ENCODE results near the gene BOD1L1.

BOD1L1 gene

DNA sequence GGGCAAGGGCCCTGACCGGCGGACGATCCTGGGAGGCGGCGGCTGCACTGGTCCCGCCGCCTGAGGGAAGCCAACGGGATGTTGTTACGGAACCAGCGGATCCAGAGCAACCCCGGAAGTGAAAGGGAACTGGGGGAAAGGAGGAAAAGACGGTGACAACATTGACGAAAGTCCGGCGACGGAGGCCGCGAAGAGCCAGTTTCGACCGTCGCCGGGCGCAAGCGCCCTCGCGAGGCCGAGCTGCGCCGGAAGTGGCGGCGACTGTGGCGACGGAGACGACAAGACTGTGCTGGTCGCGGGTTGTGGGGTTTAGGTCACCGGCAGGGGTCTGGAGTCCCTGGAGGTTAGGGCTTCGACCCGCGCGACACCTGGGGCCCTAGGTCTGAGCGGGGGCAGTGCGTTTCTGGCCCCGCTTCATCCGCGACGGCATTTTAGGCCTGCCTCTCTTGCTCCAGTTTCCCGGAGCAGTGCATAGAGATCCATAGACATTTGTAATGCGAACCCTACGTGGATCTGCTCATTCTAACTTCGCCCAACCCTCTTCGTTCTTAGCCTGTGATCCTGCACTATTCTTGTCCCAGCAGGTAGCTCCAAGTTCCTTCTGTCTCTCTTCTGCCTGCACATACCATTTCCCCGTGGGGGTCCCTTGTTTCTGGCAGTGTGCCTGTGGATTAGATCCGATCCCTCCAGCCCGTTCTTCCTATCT lies at the start of gene BOD1L1:
Gene BOD1L1 (minus strand): TSS at position 120 of the 706 bp plus-strand sequence. CDS start 138 bp downstream, outside the sequence.
- DNase-seq = peak; percentile 71

DNA sequence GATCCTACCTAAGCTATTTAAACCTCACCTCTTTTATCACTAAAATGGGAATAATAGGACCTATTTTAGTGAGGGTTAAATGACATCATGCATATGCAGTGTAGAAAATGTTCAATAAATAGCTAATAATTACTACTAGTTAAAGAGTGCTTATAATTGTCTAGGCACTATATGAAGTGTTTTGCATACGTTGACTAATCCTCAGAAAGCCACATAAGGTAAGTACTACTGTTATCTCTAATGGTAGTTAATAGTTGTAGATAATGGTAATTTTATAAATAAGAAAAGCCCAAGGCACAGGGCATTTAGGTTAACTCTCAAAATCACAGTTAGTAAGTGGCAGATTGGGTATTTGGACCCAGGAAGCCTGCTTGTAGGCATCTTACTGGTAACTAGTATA lies 47.4 kb upstream of the BOD1L1 start:
- DNase-seq = no peak

DNA sequence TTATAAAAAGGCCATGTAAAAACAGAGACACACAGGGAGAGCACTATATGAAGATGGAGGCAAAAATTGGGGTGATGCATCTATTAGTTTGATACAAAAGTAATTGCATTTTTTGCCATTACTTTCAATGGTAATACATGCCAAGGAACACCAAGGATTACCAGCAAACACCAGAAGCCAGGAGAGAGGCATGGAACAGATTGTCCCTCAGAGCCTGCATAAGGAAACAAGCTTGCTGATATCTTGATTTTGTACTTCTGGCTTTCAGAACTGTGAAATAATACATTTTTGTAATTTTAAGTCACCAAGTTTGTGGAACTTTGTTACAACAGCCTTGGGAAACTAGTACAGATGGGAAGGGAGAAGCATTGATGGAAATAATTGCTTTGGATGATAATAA lies 45.6 kb upstream of the BOD1L1 start:
- no peak for DNase-seq

DNA sequence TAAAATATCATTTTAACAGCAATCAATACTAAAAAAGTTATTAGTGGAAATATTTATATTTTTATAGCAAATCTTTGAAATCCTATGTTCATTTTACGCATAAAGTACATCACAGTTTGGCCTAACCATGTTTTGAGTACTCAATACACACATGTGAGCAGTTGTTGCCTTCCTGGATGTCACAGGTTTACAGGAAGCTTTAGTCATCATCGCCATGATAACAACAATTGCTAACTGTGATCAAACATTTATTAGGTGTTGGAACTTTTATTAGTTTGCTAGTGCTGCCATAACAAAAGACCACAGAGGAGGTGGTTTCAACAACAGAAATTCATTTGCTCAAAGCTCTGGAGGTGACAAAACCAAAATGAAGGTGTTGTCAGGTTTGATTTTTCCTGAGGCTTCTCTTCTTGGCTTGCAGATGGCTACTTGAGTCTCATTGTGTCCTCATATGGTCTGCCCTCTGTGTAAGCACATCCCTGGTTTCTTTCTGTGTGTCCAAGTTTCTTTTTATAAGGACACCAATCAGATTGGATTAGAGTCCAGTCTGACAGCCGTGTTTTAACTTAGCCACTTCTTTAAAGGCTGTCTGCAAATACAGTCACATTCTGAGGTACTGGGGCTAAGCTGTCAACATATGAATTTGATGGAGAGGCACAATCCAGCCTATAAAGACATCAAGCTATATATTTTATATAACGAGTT lies 43.1 kb upstream of the BOD1L1 start:
- no peak for DNase-seq

DNA sequence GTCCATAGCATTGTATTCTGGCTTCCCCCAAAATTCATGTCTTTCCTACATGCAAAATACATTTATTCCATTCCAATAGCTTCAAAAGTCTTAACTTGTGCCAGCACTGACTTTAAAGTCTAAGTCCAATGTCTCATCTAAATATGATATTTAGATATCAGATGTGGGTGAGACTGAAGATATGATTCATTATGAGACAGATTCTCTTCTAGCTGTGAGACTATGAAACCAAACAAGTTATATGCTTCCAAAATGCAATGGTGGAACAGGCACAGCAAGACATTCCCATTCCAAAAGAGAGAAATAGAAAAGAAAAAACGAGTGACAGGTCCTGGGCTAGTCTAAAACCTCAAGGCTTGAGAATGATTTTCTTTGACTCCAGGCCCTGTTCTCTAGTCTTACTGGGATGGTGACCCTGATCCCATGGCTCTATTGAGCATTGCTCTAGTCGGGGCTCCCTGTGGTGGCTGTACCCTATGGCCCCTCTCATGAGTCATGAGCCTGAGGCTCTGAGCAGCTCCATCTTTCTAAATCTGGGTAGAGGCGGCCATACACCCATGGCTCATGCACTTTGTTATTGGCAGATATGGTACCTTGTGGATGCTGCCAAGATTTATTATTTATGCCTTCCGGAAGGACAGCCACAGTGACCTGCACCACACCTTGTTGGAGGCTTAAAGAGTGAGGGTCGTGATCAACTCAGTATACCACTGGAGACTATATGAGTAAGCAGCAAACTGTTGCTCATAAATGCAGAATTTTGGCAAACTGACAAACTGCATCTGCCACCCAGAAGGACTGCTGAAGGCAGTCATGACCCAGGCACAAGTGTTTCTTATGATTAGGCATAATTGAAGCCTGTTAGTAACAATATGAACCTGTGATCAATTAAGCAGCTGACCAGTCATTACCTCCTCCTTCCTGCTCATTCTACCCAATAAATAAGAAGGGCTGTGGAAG lies 38.5 kb upstream of the BOD1L1 start:
- DNase-seq = no peak

DNA sequence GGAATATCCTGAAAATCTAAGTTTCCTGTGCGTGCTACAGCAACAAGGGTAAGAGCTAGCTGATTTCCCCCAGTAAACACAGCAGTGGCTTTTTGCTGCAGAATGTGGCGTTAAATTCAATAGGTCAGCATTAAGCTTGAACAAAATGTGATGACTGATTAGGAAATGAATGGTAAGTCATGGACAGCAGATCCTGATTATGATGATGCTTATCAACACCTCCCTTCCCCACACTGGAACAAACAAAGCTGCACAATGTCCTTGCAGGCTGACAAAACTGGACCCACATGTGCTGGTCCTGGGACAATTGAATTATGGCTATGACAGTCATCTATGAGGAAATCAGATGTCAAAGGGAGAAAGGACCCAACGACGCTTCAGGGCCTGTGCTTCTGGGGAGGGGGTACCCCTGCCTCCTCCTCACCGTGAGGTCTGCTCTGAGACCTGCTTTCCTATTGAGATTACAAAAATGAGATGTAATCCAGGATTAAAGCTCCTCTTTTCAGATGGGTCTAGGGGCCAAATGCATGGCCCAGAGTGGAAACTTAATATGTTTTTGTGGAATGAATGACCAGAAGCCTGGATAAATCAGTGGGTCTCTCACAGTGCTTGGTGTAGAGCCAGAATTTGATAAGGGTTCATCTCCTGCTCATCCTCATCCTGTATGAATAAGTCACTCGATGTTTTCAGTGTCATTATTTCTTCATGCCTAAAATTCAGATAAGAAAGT lies 32.0 kb upstream of the BOD1L1 start:
- no peak for DNase-seq

DNA sequence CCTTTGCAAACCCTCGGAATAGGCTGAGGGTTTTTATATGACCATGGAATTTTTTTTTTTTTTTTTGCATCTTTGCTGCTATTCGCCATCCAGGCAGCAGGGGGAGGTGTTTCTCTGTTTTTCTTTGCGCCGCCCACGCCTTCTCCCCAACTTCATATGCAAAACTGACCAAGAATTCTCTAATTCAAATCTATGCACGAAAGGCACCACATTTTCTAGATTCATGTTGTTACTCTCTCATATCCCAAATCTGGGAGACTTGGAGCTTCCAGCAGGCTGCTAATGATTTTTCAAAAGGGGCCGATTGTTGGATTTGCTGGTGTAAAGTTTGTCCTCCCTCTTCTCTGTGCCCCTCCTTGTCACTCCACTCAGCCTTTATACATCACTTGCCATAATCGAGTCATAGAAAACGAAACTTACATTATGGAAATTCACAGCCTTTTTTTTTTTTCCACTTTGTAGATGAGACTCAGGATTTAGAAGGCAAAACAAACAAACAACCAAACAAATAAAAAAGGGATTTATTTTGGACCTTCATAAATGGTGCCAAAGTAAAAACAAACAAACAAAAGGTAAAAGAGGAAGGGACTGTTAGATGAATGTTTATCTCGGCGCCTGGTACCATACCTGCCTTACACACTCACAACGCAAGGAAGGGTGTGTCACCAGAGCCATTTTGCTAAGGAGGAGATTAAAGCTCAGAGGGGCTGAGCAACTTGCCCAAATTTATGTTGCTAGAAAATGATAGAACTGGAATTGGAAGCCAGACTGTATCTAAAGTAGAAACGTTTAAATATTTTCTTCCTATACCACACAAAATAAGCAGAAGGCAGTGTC lies 29.3 kb upstream of the BOD1L1 start:
- peak; percentile 38 for DNase-seq

DNA sequence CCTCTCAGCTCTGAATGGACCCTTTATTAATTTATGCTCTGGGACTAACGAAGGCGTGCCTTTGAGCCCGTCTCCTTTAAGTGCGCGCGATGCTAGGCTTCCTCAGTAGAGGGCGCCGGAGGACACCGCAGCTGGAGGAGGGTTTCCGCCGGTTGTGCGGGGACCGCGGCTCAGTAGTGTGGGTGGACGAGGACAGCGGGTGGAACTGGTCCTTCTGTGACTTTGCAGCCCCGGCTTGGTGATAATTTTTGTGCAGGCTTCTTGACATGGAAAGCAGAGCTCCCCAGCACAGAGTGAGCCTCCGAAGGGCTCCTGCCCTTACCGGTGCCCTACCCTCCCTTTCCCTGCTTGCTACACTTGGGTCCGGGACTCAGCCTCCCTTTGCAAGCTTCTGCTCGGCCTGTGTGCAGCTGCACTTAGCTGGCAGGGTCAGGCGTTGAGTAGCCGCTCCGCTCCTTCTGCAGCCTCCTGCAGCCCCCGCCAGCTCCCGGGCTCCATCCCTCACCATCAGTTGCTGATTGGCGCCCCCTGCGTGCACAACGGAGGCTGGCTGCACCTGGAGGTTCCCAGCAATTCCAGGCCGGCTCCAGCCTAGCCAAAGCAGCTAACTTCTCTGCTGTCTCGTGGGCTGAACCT lies 26.8 kb upstream of the BOD1L1 start:
- peak; percentile 68 for DNase-seq

DNA sequence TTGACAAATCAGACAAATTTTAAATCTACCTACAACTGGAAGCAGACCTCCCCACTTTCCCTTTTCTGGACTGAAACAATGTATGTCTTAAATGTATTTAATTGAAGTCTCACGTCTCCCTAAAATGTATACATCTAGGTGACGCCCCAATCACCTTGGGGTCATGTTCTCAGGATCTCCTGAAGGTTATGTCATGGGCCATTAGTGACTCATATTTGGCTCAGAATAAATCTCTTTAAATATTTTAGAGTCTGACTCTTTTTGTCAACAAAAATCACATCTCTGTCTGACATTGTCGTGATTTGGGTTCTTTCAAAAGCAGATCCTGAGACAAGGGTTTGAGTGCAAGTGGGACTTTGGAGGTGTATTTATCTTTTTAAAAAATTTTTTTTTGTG lies 26.2 kb upstream of the BOD1L1 start:
- no peak for DNase-seq

DNA sequence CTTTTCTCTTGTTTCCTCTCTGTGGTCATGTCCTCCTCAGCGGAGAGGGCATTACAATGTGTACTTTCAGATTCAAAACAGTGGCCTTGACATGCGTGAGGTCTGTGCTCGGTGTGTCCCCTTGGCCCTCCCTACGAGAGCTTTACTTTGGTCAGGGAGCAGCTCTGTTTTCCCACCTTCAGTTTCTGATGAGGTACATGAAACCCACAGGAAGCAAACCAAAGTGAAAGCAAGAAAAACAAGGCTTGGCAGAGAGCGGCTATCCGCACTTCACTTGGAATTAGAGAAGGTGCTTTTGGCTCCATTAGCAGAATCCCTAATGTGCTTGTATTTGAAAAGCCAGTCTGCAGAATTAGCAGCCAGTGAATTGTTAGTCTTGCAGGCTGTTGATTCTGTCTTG lies 19.5 kb upstream of the BOD1L1 start:
- DNase-seq = no peak

DNA sequence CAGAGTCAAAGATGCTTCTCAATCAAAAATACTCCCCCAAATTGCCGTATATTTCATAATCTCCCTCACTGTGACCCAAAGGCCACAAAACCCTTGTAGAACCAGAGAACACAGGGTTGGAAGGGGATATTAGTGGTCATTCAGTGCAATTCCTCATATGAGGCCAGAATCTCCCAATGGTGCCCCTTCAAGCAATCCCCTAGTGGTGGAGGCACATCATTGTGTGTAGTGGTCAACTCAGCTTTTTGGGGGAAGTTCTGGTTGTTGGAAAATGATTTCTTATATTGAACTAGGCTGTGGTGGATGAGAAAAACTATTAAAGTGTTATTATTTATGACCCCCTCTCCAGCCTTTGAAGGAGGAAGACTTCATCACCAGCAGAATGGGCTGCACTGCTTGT lies 17.6 kb upstream of the BOD1L1 start:
- no peak for DNase-seq

DNA sequence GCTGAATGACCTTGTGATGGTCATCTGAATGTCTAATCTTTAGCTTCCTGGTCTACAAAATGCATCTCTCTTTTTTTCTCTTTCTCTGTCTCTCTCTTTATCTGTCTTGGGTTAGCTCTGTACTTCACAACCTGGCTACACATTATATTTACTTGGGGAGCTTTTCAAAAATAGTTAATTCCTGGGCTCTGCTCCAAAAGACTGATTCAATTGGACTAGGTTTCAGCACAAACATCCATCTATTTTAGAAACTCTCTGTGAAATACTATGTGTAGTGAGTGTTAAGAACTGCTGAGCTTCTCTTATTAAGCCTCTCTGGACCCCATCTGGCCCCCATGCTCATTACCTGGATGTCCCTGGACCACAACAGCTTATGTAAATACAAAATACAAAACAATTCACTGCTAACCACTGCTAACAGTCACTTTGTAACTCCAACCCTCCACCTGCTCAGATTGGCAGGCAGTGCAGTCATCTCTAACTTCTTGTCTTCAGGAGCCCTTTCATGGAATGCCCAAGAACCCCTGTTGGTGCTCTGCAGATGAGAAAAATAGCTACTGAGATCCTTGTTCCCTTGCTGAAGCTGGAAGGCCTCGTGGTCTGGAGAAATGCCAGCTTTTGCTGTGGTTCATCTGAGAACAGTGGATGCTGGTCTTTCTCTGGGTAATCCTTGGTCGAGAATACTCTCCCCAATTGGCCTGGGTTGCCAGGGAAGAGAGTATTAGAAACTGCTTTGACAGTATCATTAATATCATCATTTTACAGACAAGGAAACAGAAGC lies 14.8 kb upstream of the BOD1L1 start:
- DNase-seq = no peak

DNA sequence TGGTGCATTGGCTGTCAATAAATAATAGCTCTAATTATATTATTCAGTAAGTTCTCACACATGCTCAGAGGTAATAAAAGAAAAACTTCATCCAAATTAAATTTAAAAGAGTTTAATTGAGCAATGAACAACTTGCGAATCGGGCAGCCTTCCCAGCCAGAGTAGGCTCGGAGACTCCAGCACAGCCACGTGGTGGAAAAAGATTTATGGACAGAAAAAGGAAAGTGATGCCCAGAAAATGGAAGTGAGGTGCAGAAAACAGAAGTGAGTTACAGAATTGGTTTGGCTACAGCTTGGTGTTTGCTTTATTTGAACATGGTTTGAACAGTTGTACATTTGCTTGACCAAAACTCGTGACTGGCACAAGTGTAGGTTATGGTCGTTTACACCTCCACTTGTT lies 13.6 kb upstream of the BOD1L1 start:
- no peak for DNase-seq

DNA sequence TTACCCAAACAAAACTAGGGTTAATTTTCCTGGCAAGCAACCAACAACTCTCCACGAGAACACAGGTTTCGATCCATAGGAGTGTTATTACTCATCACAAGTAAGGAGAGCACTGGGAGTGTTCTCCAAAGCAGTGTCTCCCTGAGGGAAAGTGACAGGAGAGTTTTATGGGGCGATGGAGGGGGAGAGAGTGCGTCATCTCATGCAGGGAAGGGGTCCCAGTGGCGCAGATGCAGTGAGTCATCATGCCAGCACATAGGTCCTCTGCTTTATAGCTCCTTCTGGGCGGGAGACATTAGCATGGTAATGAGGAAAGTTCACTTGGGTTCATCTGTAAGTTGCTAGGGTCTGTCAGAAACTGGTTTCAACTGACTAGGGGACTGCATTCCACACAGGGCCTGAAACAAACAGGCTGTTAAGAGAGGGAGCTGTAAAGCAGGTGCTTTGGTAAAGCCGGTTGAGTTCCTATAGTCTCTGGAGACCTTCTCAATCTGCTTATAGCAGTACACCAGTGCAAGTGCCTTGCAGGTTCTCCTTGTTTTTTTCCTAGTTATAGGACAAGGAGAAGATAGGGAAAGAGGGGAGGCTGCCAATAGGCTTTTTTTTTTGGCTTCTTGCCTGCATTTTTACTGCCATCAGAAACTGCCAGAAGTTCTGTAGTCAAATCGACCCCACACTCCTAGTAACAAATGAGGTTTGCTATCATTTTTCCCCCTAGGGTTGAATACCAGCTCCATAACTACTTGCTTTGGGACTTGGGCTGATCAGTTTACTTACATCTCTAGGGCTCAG lies 12.8 kb upstream of the BOD1L1 start:
- no peak for DNase-seq

DNA sequence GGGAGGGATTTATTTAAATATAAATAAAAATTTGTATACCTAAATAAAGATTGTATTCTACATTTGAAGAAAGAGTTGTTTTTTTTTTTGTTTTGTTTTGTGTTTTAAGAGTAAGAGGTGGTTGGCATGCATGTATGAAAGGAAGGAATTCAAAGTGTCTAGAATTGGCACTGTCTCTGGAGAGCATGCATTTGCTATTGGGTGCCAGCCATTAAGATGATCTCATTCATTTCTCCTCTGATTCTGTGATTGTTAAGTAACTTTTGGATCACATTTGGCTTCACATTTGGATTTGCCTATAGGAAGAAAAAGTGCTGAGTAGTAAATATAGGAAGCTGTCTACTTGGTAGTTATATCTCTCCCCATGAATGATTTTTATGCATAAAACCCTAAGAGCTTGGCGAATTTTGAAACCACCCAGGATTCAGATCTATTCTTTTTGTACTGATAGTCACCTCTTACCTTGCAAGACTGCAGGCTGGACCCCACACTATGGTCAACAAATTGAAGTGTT lies 7.8 kb upstream of the BOD1L1 start:
- DNase-seq = no peak

DNA sequence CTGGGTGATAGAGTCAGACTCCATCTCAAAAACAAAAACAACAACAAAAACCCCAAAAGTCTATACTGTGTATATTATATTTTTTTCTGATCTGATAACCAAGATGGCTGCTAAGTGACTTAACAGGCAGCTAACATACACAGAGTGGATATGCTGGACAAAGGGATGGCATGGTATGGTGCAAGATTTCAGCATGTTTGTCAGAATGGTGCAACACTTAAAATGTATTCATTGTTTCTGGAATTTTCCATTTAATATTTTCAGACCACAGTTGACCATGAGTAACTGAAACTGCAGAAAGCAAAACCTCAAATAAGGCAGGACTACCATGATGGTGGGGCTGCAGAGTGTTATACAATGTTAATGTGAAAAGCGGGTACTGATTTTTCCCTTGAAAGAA lies 6.1 kb upstream of the BOD1L1 start:
- no peak for DNase-seq

DNA sequence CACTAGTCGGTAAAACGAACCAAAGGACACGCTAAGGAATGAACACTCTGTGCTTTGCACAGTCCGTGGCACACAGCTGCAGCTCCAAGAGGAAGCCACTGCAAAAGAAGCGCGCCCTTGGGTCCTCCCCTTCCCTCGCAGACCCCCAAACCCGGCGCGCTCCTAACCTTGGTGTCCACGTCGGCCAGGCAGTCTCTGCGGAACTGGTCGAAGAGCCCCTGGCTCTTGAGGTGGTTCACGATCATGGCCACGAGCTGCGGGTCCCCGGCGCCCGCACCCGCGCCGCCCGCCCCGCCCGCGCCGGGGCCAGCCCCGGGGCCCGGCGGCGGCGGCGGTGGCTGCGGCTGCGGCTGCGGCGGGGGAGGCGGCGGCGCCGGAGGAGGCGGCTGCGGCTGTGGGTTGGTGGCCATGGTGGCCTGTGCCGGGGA lies 333 bp downstream of the BOD1L1 start:
- DNase-seq = no peak

DNA sequence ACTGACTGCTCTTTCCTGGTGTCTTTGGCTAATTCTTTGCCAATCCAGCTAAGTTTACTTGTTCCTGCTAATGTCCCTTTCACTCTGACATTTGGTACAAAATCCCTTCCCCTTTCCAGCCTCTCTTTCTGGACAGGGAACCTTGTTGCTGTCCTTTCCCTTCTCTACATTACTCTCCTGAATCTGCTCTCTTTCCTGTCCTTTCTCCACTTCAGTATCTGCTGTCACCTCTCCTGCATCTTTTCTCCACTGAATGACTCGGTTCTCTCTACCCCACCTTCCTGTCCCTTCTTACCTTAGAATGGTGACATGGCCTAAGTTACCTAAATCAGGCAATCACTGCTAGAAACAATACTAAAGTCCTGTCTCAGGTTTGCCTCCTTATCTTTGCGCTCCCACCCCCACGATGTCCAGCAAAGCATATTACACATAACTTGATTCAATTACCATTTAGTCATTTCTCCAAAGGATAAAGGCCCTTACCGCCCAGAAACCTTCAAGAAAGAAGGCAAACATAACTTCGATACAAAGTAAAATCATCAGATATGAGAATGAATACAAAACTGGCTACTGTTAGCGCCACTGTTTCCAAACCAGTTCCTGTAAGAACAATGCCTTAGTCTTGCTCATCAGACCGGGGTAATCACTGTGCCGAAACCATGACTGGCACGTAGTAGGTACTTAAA lies 890 bp downstream of the BOD1L1 start:
- DNase-seq = no peak
